Brain microvascular endothelial cell (primary cell): ENCODE results near the gene NID2.

Source experiments
- DNase-seq: peaks from one replicate; pipeline ENCODE4 v3.0.0-alpha.2; 2020
- H3K27ac ChIP-seq: fragments of 250-450 bp; sonication (Bioruptor Pico); 2 replicates; pipeline ENCODE4 v1.5.1; 2020; ENCODE audit warnings: mild to moderate bottlenecking, moderate library complexity
- H3K27me3 ChIP-seq: fragments of 250-450 bp; sonication (Bioruptor Pico); replicated peaks from 2 replicates; pipeline ENCODE4 v1.5.1; 2020; ENCODE audit warnings: mild to moderate bottlenecking
- H3K36me3 ChIP-seq: fragments of 250-450 bp; sonication (Bioruptor Pico); replicated peaks from 2 replicates; pipeline ENCODE4 v1.5.1; 2020; ENCODE audit warnings: mild to moderate bottlenecking
- H3K4me3 ChIP-seq: 2 replicates; pipeline ENCODE4 v1.5.1; 2011; ENCODE audit warnings: low read depth, mild to moderate bottlenecking, control low read depth, low read length, moderate library complexity
- CTCF ChIP-seq: IDR thresholded peaks from 2 replicates; pipeline ENCODE4 v1.5.1; 2011; ENCODE audit warnings: low read depth, mild to moderate bottlenecking, moderate library complexity, low read length, control low read depth, inconsistent platforms; ENCODE audit errors: missing control alignments
- in situ Hi-C: cut with HindIII; loops from 2 replicates; pipeline ENCODE4 v1.10.0; 2017; ENCODE audit warnings: low sequenced_read_pairs, low pct_ligation_motif_present

NID2 gene

GRCh38 chr14:52000696-52001095, 68.2 kb downstream of the NID2 start:
- in situ Hi-C loops, result no loop called here
- Histone ChIP-seq H3K36me3 (peaks cover 49% of the 10 kb centered on the region), H3K4me3 (no peak overlapping the region), H3K27ac (peak overlapping the region; percentile 50), H3K27me3 (no peaks in the 10 kb centered on the region)
- DNase-seq, result no peak
- no peak for TF ChIP-seq CTCF

- Histone ChIP-seq H3K4me3 (no peak overlapping the region), H3K27me3 (no peaks in the 10 kb centered on the region), H3K36me3 (peaks cover 48% of the 10 kb centered on the region), H3K27ac (peak overlapping the region; percentile 50)
- no peak for TF ChIP-seq CTCF
- DNase-seq, result no peak
- in situ Hi-C loops, result no loop called here
Observed at GRCh38 chr14:52000019-52000582, 68.8 kb downstream of the NID2 start.

GRCh38 chr14:51999084-51999483, 69.8 kb downstream of the NID2 start:
- no peak overlapping the region for H3K4me3 ChIP-seq
- no peak for DNase-seq
- H3K36me3 ChIP-seq, result peaks cover 48% of the 10 kb centered on the region
- TF ChIP-seq CTCF, result no peak
- H3K27ac ChIP-seq, result peak overlapping the region; percentile 50
- H3K27me3 ChIP-seq, result no peaks in the 10 kb centered on the region
- in situ Hi-C loops, result no loop called here

- in situ Hi-C loops, result no loop called here
- no peak for TF ChIP-seq CTCF
- H3K27me3 ChIP-seq, result no peaks in the 10 kb centered on the region
- DNase-seq, result no peak
- H3K27ac ChIP-seq, result no peak overlapping the region
- no peak overlapping the region for H3K4me3 ChIP-seq
- H3K36me3 ChIP-seq, result peaks cover 49% of the 10 kb centered on the region
Observed at GRCh38 chr14:51998348-51998747, 70.5 kb downstream of the NID2 start.

- TF ChIP-seq CTCF, result peak; percentile 55
- H3K27me3 ChIP-seq, result no peaks in the 10 kb centered on the region
- DNase-seq, result peak; percentile 40
- H3K36me3 ChIP-seq, result peaks cover 45% of the 10 kb centered on the region
- H3K27ac ChIP-seq, result no peak overlapping the region
- no peak overlapping the region for H3K4me3 ChIP-seq
- in situ Hi-C loops, result no loop called here
Observed at GRCh38 chr14:51996148-51996746, 72.6 kb downstream of the NID2 start.
